ENCODE results near the gene NCK1.

The NCK1 gene

DNA sequence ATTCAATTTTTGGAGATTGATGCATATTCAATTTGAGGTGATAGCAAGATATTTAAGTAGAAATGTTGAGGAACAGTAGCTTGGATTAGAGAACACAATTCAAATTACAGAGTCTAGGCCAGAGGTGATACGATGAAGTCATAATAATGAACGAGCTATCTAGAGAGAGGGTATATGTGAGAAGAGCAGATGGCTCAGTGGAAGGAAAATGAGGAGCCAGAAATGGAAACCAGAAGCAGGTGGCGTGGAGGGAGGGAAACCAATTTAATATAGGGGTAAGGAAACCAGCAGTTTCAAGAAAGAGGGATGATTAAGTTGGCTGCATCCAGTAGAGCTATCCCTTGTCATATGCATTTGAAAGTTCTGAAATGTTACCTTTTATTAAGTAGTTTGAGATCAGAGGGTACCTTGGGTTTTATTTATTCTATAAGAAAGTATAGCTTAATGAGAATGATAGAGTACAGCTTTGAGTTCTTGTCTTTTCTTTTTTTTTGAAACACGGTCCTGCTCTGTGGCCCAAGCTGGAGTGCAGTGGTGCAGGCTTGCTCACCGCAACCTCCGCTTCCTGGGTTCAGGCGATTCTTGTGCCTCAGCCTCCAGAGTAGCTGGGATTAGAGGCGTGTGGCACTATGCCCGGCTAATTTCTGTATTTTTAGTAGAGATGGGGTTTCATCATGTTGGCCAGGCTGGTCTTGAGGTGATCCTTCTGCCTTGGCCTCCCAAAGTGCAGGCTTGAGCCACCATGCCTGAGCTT, 22.1 kb downstream of the NCK1 start:
- no peak for DNase-seq (ENCODE audit: low read depth in 1 of 2, low spot score in 1 of 2)
- H3K4me3 ChIP-seq (replicated peaks; ENCODE audit: insufficient read depth, low read length): no peak overlapping the region
- no peaks in the 10 kb centered on the region for H3K27me3 ChIP-seq (ENCODE audit: insufficient read depth, poor library complexity, severe bottlenecking)
- TF ChIP-seq REST (IDR thresholded peaks at IDR 0.05; ENCODE audit: insufficient replicate concordance, low read depth): no peak
- no peak for TF ChIP-seq SPI1 (IDR thresholded peaks at IDR 0.05; ENCODE audit: borderline replicate concordance, low read depth)
- no peak for TF ChIP-seq POLR2AphosphoS5 (IDR thresholded peaks at IDR 0.05; ENCODE audit: low read depth)
- TF ChIP-seq, protein P1, sequence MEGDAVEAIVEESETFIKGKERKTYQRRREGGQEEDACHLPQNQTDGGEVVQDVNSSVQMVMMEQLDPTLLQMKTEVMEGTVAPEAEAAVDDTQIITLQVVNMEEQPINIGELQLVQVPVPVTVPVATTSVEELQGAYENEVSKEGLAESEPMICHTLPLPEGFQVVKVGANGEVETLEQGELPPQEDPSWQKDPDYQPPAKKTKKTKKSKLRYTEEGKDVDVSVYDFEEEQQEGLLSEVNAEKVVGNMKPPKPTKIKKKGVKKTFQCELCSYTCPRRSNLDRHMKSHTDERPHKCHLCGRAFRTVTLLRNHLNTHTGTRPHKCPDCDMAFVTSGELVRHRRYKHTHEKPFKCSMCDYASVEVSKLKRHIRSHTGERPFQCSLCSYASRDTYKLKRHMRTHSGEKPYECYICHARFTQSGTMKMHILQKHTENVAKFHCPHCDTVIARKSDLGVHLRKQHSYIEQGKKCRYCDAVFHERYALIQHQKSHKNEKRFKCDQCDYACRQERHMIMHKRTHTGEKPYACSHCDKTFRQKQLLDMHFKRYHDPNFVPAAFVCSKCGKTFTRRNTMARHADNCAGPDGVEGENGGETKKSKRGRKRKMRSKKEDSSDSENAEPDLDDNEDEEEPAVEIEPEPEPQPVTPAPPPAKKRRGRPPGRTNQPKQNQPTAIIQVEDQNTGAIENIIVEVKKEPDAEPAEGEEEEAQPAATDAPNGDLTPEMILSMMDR (IDR thresholded peaks at IDR 0.05; ENCODE audit: insufficient read depth, low read length): no peak
- TF ChIP-seq GABPA (IDR thresholded peaks at IDR 0.05; ENCODE audit: low read depth): no peak
- no peak overlapping the region for H3K27ac ChIP-seq (replicated peaks)

DNA sequence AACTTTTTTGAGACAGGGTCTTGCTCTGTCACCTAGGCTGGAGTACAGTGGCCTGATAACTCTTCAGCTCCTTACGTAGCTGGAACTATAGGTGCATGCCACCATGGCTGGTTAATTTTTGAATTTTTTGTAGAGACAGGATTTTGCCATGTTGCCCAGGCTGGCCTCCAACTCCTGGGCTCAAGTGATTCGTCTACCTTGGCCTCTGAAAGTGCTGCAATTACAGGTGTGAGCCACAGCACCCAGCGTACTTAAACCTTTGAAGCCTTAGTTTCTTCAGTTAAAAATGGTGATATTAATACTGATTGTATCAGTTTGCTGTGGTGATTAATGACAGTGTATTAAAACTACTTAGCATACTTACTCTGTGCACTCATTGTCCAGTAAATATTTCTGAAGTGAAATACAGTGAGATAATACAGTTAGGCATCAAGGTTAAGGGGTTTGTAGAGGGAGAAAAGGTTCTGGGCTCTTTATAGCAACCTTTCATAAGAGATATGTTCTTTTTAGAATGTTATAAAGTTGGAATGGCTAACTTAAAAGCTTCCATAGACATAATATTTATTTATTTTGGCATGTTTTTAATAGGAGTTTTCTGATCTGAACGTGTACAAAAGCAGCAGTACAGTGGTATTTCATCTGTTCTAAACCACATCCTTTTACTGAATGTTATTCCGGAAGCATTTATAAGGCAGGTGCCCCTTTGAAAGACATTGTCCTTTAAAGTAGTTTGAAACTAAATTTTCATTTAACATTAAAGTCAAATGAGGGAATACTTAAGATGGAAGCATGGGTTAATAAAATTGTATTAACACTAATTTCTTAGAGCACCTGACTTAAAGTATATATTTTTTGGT, 23.6 kb downstream of the NCK1 start:
- DNase-seq (ENCODE audit: low read depth in 1 of 2, low spot score in 1 of 2): no peak
- Histone ChIP-seq H3K27me3 (ENCODE audit: insufficient read depth, poor library complexity, severe bottlenecking) (no peaks in the 10 kb centered on the region), H3K4me3 (replicated peaks; ENCODE audit: insufficient read depth, low read length) (no peak overlapping the region), H3K27ac (replicated peaks) (no peak overlapping the region)
- TF ChIP-seq POLR2AphosphoS5 (IDR thresholded peaks at IDR 0.05; ENCODE audit: low read depth): no peak
- no peak for TF ChIP-seq GABPA (IDR thresholded peaks at IDR 0.05; ENCODE audit: low read depth)
- no peak for TF ChIP-seq SPI1 (IDR thresholded peaks at IDR 0.05; ENCODE audit: borderline replicate concordance, low read depth)
- TF ChIP-seq REST (IDR thresholded peaks at IDR 0.05; ENCODE audit: insufficient replicate concordance, low read depth): no peak
- TF ChIP-seq, protein P1 (IDR thresholded peaks at IDR 0.05; ENCODE audit: insufficient read depth, low read length): no peak

DNA sequence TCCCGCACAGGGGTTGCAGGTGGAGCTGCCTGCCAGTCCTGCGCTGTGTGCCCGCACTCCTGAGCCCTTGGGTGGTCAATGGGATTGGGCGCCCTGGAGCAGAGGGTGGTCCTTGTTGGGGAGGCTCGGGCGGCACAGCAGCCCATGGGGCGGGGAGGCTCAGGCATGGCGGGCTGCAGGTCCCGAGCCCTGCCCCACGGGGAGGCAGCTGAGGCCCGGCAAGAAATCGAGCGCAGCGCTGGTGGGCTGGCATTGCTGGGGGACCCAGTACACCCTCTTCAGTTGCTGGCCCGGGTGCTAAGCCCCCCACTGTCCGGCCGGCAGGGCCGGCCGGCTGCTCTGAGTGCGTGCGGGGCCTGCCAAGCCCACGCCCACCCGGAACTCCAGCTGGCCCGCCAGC, 27.9 kb downstream of the NCK1 start:
- TF ChIP-seq GABPA (IDR thresholded peaks at IDR 0.05; ENCODE audit: low read depth): no peak
- no peak for TF ChIP-seq SPI1 (IDR thresholded peaks at IDR 0.05; ENCODE audit: borderline replicate concordance, low read depth)
- TF ChIP-seq, protein P1 (IDR thresholded peaks at IDR 0.05; ENCODE audit: insufficient read depth, low read length): no peak
- TF ChIP-seq POLR2AphosphoS5 (IDR thresholded peaks at IDR 0.05; ENCODE audit: low read depth): no peak
- TF ChIP-seq REST (IDR thresholded peaks at IDR 0.05; ENCODE audit: insufficient replicate concordance, low read depth): no peak
- Histone ChIP-seq H3K27ac (replicated peaks) (no peak overlapping the region), H3K27me3 (ENCODE audit: insufficient read depth, poor library complexity, severe bottlenecking) (no peaks in the 10 kb centered on the region), H3K4me3 (replicated peaks; ENCODE audit: insufficient read depth, low read length) (no peak overlapping the region)
- no peak for DNase-seq (ENCODE audit: low read depth in 1 of 2, low spot score in 1 of 2)
